T-helper 2 cell (primary cell): ENCODE measurements around the gene RIMS4.

Source experiments
- DNase-seq, 5 experiments: peaks; one replicate each; pipeline versions ENCODE4 v3.0.0 to v3.0.0-alpha.2; 2012 to 2022
- total RNA-seq, 2 donors: gene quantifications; one replicate each; lab custom pipeline; 2026; lab: John Stamatoyannopoulos, UW

Gene RIMS4
- 0 to 0.27 reads per million in 2 donors for total RNA-seq

- DNase-seq: peak in 1 of 5 experiments; percentile 24
Observed at GRCh38 chr20:44810391-44811149, at the start of gene RIMS4. Gene RIMS4 (minus strand): TSS chr20:44810546. CDS start chr20:44810271, 275 bp downstream.

- DNase-seq: peak in 1 of 5 experiments; percentile 39
Observed at GRCh38 chr20:44858606-44859360, 48.4 kb upstream of the RIMS4 start.

GRCh38 chr20:44856856-44857448 is 46.6 kb upstream of the RIMS4 start:
- no peak for DNase-seq

GRCh38 chr20:44856442-44856841 is 46.1 kb upstream of the RIMS4 start:
- DNase-seq: no peak

GRCh38 chr20:44851545-44851944 is 41.2 kb upstream of the RIMS4 start:
- no peak for DNase-seq

- no peak for DNase-seq
Observed at GRCh38 chr20:44850837-44851236, 40.5 kb upstream of the RIMS4 start.

- no peak for DNase-seq
Observed at GRCh38 chr20:44850272-44850671, 39.9 kb upstream of the RIMS4 start.

- no peak for DNase-seq
Observed at GRCh38 chr20:44849703-44850102, 39.4 kb upstream of the RIMS4 start.

- DNase-seq: no peak
Observed at GRCh38 chr20:44848254-44849015, 38.1 kb upstream of the RIMS4 start.

- DNase-seq: peak in 1 of 5 experiments; percentile 11
Observed at GRCh38 chr20:44843876-44844275, 33.5 kb upstream of the RIMS4 start.

GRCh38 chr20:44841955-44842354 is 31.6 kb upstream of the RIMS4 start:
- DNase-seq: no peak

GRCh38 chr20:44840826-44841225 is 30.5 kb upstream of the RIMS4 start:
- DNase-seq: no peak

GRCh38 chr20:44839481-44839880 is 29.1 kb upstream of the RIMS4 start:
- no peak for DNase-seq

GRCh38 chr20:44838521-44838920 is 28.2 kb upstream of the RIMS4 start:
- DNase-seq: no peak

- DNase-seq: no peak
Observed at GRCh38 chr20:44837946-44838345, 27.6 kb upstream of the RIMS4 start.

- DNase-seq: no peak
Observed at GRCh38 chr20:44836601-44837120, 26.3 kb upstream of the RIMS4 start.

GRCh38 chr20:44835661-44836221 is 25.4 kb upstream of the RIMS4 start:
- no peak for DNase-seq

GRCh38 chr20:44835116-44835515 is 24.8 kb upstream of the RIMS4 start:
- no peak for DNase-seq

- DNase-seq: no peak
Observed at GRCh38 chr20:44834693-44835092, 24.3 kb upstream of the RIMS4 start.

- DNase-seq: no peak
Observed at GRCh38 chr20:44833437-44833836, 23.1 kb upstream of the RIMS4 start.

- DNase-seq: no peak
Observed at GRCh38 chr20:44832724-44833123, 22.4 kb upstream of the RIMS4 start.

GRCh38 chr20:44830995-44831394 is 20.6 kb upstream of the RIMS4 start:
- DNase-seq: no peak
